GM12878 (cell line): Measurements from ENCODE around the gene TBC1D8B. TPM values are rescaled to one million over a fixed set of nuclear protein-coding genes. Genes with fewer than 3 reads are reported as not detected.

Source experiments
- ATAC-seq: fragments of 200-7000 bp; cut with Tn5 transposase; 3 replicates; pipeline ENCODE4 v1.9.1; 2020; ENCODE audit warnings: mild to moderate bottlenecking, moderate library complexity
- BruUV-seq: library from RNA; stranded (reverse); fragments of 400-500 nt; replicated peaks from 2 replicates; lab custom pipeline; 2021; lab: Mats Ljungman, UMichigan
- CTCF ChIA-PET: fragments of 300-600 bp; sonication (Branson Sonifier 250); formaldehyde crosslinking; extraction: SDS; loops from one replicate; lab custom pipeline; 2021; ENCODE audit warnings: inconsistent platforms; lab: Yijun Ruan, JAX
- POLR2A ChIA-PET: fragments of 350-600 bp; formaldehyde crosslinking; extraction: SDS; loops from one replicate; lab custom pipeline; 2021; ENCODE audit warnings: inconsistent platforms; lab: Charles Lee
- RAD21 ChIA-PET: fragments of 300-600 bp; sonication (Branson Sonifier 250); formaldehyde crosslinking; loops from one replicate; lab custom pipeline; 2023; ENCODE audit warnings: antibody characterized with exemption; ENCODE audit not compliant: unreplicated experiment; lab: Charles Lee
- SMC1A ChIA-PET: fragments of 300-600 bp; sonication (Branson Sonifier 250); formaldehyde crosslinking; loops from one replicate; lab custom pipeline; 2023; ENCODE audit not compliant: unreplicated experiment, uncharacterized antibody; lab: Charles Lee
- DNase-seq: peaks from one replicate; pipeline ENCODE4 v3.0.0-alpha.2; 2011; ENCODE audit warnings: low read depth, low spot score
- FAIRE-seq: peaks from 3 replicates; lab custom pipeline; 2011; peaks lifted over from hg19 to GRCh38; lab: Jason Lieb, UNC
- H2AFZ ChIP-seq: 2 replicates; pipeline ENCODE4 v1.6.0; 2011; ENCODE audit warnings: low read depth, low read length, control low read depth; ENCODE audit not compliant: control insufficient read depth
- H3K27ac ChIP-seq: 2 replicates; pipeline ENCODE4 v1.5.1; 2011; ENCODE audit warnings: control low read depth; ENCODE audit not compliant: control insufficient read depth, insufficient read depth
- H3K27me3 ChIP-seq, 2 experiments: replicated peaks in 1 of 2; 2 replicates each; pipeline versions ENCODE4 v1.6.0 to v1.6.1; 2011; ENCODE audit warnings: low read length in 1 of 2; ENCODE audit not compliant: control insufficient read depth in 2 of 2, insufficient read depth in 2 of 2
- H3K36me3 ChIP-seq, 2 experiments: 2 replicates each; pipeline ENCODE4 v1.5.1; 2011; ENCODE audit warnings: low read length in 1 of 2; ENCODE audit not compliant: control insufficient read depth in 2 of 2, insufficient read depth in 2 of 2
- H3K4me1 ChIP-seq: 2 replicates; pipeline ENCODE4 v1.6.1; 2011; ENCODE audit warnings: mild to moderate bottlenecking, low read length, moderate library complexity, mixed read lengths; ENCODE audit not compliant: control insufficient read depth, insufficient read depth
- H3K4me2 ChIP-seq: 2 replicates; pipeline ENCODE4 v1.6.0; 2011; ENCODE audit warnings: control low read depth; ENCODE audit not compliant: control insufficient read depth, insufficient read depth
- H3K4me3 ChIP-seq: fragments of 200-600 bp; sonication (generic); 2 replicates; pipeline ENCODE4 v1.5.1; 2016
- H3K79me2 ChIP-seq: 2 replicates; pipeline ENCODE4 v1.6.0; 2011; ENCODE audit warnings: low read length; ENCODE audit not compliant: control insufficient read depth, insufficient read depth
- H3K9ac ChIP-seq: 2 replicates; pipeline ENCODE4 v1.8.0; 2011; ENCODE audit warnings: low read length, control low read depth, mixed read lengths; ENCODE audit not compliant: control insufficient read depth, insufficient read depth
- H3K9me3 ChIP-seq: replicated peaks from 3 replicates; pipeline ENCODE4 v1.5.1; 2011; ENCODE audit warnings: mild to moderate bottlenecking, low read length; ENCODE audit not compliant: control insufficient read depth, insufficient read depth
- H4K20me1 ChIP-seq: 2 replicates; pipeline ENCODE4 v1.6.0; 2011; ENCODE audit not compliant: control insufficient read depth, insufficient read depth
- CBFB ChIP-seq: IDR thresholded peaks from 2 replicates; pipeline ENCODE4 v1.6.1; 2016; ENCODE audit warnings: antibody characterized with exemption, low read depth
- CEBPZ ChIP-seq: fragments of 150-350 bp; IDR thresholded peaks from 2 replicates; pipeline ENCODE4 v1.6.1; 2016; ENCODE audit warnings: low read depth, low read length
- E2F8 ChIP-seq: fragments of 450-650 bp; IDR thresholded peaks from 2 replicates; pipeline ENCODE4 v1.6.1; 2018; ENCODE audit warnings: mild to moderate bottlenecking, low read depth, moderate library complexity; ENCODE audit not compliant: partially characterized antibody
- FOXM1 ChIP-seq: IDR thresholded peaks from 2 replicates; pipeline ENCODE4 v1.6.1; 2012; ENCODE audit warnings: low read depth, mild to moderate bottlenecking, inconsistent platforms, low read length, moderate library complexity
- HDGF ChIP-seq: fragments of 450-650 bp; IDR thresholded peaks from 2 replicates; pipeline ENCODE4 v1.6.1; 2016; ENCODE audit warnings: antibody characterized with exemption
- IKZF2 ChIP-seq, 2 experiments: fragments of 450-650 bp; IDR thresholded peaks; 2 replicates each; pipeline ENCODE4 v1.6.1; 2017; ENCODE audit warnings: mild to moderate bottlenecking in 2 of 2, moderate library complexity in 2 of 2
- JUNB ChIP-seq: IDR thresholded peaks from 2 replicates; pipeline ENCODE4 v1.6.1; 2016; ENCODE audit warnings: antibody characterized with exemption, mild to moderate bottlenecking
- LARP7 ChIP-seq: fragments of 450-650 bp; IDR thresholded peaks from 2 replicates; pipeline ENCODE4 v1.6.1; 2017; ENCODE audit warnings: mild to moderate bottlenecking
- MTA3 ChIP-seq: IDR thresholded peaks from 2 replicates; pipeline ENCODE4 v1.6.1; 2012; ENCODE audit warnings: low read length, inconsistent platforms, borderline replicate concordance
- NBN ChIP-seq: fragments of 450-650 bp; IDR thresholded peaks from 2 replicates; pipeline ENCODE4 v1.6.1; 2016
- POU2F2 ChIP-seq: IDR thresholded peaks from 3 replicates; pipeline ENCODE4 v1.6.1; 2011; ENCODE audit warnings: low read depth, mild to moderate bottlenecking, low read length, borderline replicate concordance
- RFX5 ChIP-seq: IDR thresholded peaks from 2 replicates; pipeline ENCODE4 v1.6.1; 2011; ENCODE audit warnings: low read depth, low read length, improper control_type of control experiment
- SP1 ChIP-seq: IDR thresholded peaks from one replicate; pipeline ENCODE4 v1.6.1; 2011; ENCODE audit warnings: low read depth, low read length
- SPI1 ChIP-seq: IDR thresholded peaks from 2 replicates; pipeline ENCODE4 v1.6.1; 2011; ENCODE audit warnings: low read depth, mild to moderate bottlenecking, low read length, moderate library complexity, borderline replicate concordance; ENCODE audit not compliant: insufficient read depth
- ZNF24 ChIP-seq: fragments of 450-650 bp; IDR thresholded peaks from 2 replicates; pipeline ENCODE4 v1.6.1; 2017; ENCODE audit warnings: antibody characterized with exemption, mild to moderate bottlenecking
- WGBS: methylation state at CpG from one replicate; pipeline ENCODE4 v1.1.6; 2016; ENCODE audit warnings: low lambda C conversion rate; ENCODE audit not compliant: insufficient replicate concordance, insufficient coverage; ENCODE audit errors: missing lambda C conversion rate; 5-methylcytosine and 5-hydroxymethylcytosine counted together
- in situ Hi-C: fragments of 300-500 bp; cut with MboI; formaldehyde crosslinking; loops from 9 replicates; pipeline ENCODE4 v1.14.3; 2018; ENCODE audit warnings: mixed read lengths
- intact Hi-C: fragments of 100-400 bp; cut with micrococcal nuclease; formaldehyde crosslinking; loops from one replicate; pipeline ENCODE4 v1.14.2; 2022; ENCODE audit not compliant: unreplicated experiment
- polyA plus RNA-seq, 11 experiments: library from polyadenylated mRNA; depleted of rRNA in 4 of 11; unstranded in 6 of 11; stranded (reverse) in 5 of 11; fragments of >200 nt; fragmentation: Nextera tagmentation in 4 of 11; fragmentation: Illumina TruSeq in 1 of 11; extraction: Ambion mirVana in 4 of 11; extraction: Trizol in 1 of 11; gene quantifications; 1 replicate in 1 of 11; 2 replicates in 10 of 11; pipeline versions ENCODE4 v1.2.1 to v1.2.3, GENCODE V29; 2011 to 2016; ENCODE audit warnings: inconsistent platforms in 2 of 11, missing spikeins in 2 of 11, low read depth in 1 of 11
- total RNA-seq, 4 experiments: library from RNA; depleted of rRNA in 3 of 4; stranded (reverse); fragments of >200 nt in 3 of 4; fragmentation: Illumina TruSeq in 1 of 4; extraction: Trizol in 1 of 4; gene quantifications; 2 replicates each; pipeline versions ENCODE4 v1.2.1 to v1.2.3, GENCODE V29; 2013 to 2021
- TF ChIP-seq, protein P1 (sequence below): IDR thresholded peaks from 2 replicates; pipeline ENCODE4 v1.6.1; 2011; ENCODE audit warnings: borderline replicate concordance, low read depth, mild to moderate bottlenecking, moderate library complexity, mixed read lengths, low read length; ENCODE audit not compliant: insufficient read depth; ENCODE audit errors: extremely low read length
- TF ChIP-seq, protein P2 (sequence below): fragments of 450-650 bp; IDR thresholded peaks from 2 replicates; pipeline ENCODE4 v1.6.1; 2017; ENCODE audit warnings: borderline replicate concordance

Gene TBC1D8B
- total and polyA plus RNA-seq, 10 of the 15 experiments (the other 5 are each of a cell fraction or from before 2014, with no cell fraction given) = 0.95 to 2.6 (median 1.6) TPM

GRCh38 chrX:106780664-106781377 is 21.7 kb upstream of the TBC1D8B start:
- RAD21 ChIA-PET = no interaction called here
- ATAC-seq (no peak), DNase-seq (no peak), FAIRE-seq (no peak)
- H2AFZ ChIP-seq = no peak overlapping the region
- no TSS peak for BruUV-seq
- in situ Hi-C loops = no loop called here
- no peak overlapping the region for H3K4me2 ChIP-seq
- SMC1A ChIA-PET = no interaction called here
- H3K9ac ChIP-seq = no peak overlapping the region
- no peaks in the 10 kb centered on the region for H4K20me1 ChIP-seq
- CTCF ChIA-PET = interaction anchor here (1.3 to 1.7 kb wide), 3 partner anchors 10 to 299 kb away, joined by 3 read pairs; no protein-coding TSS in a partner anchor
- intact Hi-C loops = no loop called here
- POLR2A ChIA-PET = no interaction called here
- H3K4me1 ChIP-seq = no peaks in the 10 kb centered on the region
- H3K9me3 ChIP-seq = no peaks in the 10 kb centered on the region
- H3K36me3 ChIP-seq = no peaks in the 10 kb centered on the region
- no peaks in the 10 kb centered on the region for H3K27me3 ChIP-seq
- no peak overlapping the region for H3K4me3 ChIP-seq
- no peaks in the 10 kb centered on the region for H3K79me2 ChIP-seq
- no peak overlapping the region for H3K27ac ChIP-seq
- WGBS = 0% methylated on average over 1 of the region's 1 CpG
- TF ChIP-seq POU2F2 (no peak), ZNF24 (no peak), LARP7 (no peak), IKZF2 (IDR thresholded peaks at IDR 0.05) (no peak), RFX5 (no peak), CEBPZ (no peak), SPI1 (no peak), SP1 (no peak), JUNB (no peak), E2F8 (no peak), MTA3 (no peak), FOXM1 (no peak), HDGF (no peak), NBN (no peak), CBFB (no peak)
- TF ChIP-seq, protein P1, sequence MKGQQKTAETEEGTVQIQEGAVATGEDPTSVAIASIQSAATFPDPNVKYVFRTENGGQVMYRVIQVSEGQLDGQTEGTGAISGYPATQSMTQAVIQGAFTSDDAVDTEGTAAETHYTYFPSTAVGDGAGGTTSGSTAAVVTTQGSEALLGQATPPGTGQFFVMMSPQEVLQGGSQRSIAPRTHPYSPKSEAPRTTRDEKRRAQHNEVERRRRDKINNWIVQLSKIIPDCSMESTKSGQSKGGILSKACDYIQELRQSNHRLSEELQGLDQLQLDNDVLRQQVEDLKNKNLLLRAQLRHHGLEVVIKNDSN = no peak
- TF ChIP-seq, protein P2, sequence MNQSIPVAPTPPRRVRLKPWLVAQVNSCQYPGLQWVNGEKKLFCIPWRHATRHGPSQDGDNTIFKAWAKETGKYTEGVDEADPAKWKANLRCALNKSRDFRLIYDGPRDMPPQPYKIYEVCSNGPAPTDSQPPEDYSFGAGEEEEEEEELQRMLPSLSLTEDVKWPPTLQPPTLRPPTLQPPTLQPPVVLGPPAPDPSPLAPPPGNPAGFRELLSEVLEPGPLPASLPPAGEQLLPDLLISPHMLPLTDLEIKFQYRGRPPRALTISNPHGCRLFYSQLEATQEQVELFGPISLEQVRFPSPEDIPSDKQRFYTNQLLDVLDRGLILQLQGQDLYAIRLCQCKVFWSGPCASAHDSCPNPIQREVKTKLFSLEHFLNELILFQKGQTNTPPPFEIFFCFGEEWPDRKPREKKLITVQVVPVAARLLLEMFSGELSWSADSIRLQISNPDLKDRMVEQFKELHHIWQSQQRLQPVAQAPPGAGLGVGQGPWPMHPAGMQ = no peak
